ENCODE measurements around the gene GTF3A.
"Not testable (repeated sequence)": the region's sequence is repeated elsewhere in the genome, so short reads cannot be mapped to it uniquely, and the experiment has no call there.

Gene GTF3A

DNA sequence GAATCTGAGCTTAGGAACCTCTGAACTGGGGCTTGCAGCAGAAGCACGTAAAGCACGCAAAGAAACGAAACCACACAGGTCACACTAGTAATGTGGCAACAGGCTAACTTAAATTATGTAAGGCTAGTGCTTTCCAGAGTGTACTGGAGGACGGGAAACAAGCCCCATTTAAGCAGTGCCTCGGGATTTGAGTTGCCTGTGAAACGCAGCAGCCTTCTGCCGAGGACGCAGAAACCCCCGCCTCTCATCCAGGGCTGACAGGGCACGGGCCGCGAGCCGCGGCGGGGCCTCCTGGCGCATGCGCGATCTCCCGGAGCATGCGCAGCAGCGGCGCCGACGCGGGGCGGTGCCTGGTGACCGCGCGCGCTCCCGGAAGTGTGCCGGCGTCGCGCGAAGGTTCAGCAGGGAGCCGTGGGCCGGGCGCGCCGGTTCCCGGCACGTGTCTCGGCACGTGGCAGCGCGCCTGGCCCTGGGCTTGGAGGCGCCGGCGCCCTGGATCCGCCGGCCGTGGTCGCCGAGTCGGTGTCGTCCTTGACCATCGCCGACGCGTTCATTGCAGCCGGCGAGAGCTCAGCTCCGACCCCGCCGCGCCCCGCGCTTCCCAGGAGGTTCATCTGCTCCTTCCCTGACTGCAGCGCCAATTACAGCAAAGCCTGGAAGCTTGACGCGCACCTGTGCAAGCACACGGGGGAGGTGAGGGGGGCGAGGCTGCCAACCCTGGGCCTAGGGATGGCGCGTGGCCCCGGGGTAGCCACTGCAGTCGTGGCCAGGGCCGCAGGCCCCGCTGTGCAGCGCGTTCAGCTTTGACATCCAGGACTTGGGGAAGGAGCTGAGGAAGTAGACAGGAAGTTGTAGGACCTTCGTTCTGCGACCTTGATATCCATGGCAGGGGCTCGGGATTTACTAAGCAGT, at the start of gene GTF3A:
TSS of gene GTF3A (plus strand) at position 374 of the 912 bp plus-strand sequence.
- peak; percentile 83 for DNase-seq

DNA sequence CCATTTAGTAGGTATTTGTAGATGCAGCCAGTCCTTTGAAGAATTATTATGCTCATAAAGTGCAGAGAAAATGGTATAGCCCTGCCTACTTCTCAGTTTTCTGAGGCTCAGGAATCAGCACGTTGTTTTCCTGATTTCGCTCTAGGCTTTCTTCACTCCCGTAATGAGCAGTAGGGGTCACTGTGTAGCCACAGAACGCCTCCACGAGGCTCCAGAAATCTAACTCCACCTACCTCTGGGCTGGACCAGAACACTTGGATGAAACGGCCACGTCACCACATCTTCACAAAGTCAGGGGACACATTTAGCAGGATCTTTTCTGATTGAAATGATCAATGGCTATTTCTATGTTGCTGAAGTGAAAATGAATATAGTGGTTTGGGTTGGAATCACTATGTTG, 49.8 kb upstream of the GTF3A start:
- DNase-seq = peak; percentile 48

GRCh38 chr13:27375686-27376326, 48.6 kb upstream of the GTF3A start:
- DNase-seq = peak; percentile 51

DNA sequence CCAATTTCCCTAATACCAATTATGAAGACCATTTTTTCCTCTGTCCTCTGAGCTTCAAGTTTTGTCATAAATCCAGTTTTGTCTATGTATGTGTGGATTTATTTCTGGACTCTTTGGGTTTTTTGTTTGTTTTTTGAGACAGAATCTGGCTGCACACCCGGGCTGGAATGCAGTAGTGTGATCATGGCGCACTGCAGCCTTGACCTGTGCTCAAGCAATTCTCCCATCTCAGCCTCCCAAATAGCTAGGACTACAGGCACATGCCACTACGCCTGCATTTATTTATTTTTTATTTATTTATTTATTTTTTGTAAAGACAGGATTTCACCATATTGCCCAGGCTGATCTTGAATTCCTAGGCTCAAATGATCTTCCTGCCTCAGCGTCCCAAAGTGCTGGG, 45.3 kb upstream of the GTF3A start:
- DNase-seq = no peak

- peak; percentile 58 for DNase-seq
Measured at GRCh38 chr13:27379694-27380641, 44.5 kb upstream of the GTF3A start.

GRCh38 chr13:27381601-27382000, 42.8 kb upstream of the GTF3A start:
- no peak for DNase-seq

DNA sequence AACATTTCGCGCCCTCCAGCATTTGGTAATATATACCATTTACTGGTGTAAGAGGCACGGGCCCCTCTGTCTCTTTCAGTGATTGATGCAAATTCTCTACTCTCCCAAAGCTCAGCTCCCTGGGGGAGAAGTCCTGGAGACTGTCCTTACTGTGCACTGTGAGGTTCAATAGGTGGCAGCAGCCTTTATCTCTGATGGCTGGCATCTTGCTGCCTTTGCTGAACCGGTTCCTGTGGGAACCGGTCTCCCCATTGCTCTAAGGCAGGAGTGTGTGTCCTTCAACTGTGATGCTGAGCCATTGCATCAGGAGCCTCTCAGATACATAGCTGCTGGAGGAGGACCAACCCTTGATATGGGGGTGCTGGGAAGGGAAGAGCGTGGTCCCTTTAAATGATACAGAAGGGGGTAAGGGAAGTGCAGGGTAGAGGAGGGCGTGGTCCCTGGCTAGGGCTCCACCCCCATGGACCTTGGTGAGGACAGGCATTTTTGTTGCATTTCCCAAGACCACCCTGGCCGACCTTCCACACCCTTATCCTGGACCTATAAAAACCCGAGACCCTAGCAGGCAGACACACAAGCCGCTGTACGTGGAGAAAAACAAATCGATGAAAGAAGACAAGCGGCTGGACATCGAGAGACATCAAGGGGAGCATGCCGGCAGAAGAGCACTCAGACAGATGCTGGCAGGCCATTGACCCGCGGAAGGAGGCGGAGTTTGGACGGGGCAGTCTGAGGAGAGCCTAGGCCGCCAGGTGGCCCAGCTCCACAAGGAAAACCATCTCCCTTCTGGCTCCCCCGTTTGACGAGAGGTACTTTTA, 41.1 kb upstream of the GTF3A start:
- no peak for DNase-seq

DNA sequence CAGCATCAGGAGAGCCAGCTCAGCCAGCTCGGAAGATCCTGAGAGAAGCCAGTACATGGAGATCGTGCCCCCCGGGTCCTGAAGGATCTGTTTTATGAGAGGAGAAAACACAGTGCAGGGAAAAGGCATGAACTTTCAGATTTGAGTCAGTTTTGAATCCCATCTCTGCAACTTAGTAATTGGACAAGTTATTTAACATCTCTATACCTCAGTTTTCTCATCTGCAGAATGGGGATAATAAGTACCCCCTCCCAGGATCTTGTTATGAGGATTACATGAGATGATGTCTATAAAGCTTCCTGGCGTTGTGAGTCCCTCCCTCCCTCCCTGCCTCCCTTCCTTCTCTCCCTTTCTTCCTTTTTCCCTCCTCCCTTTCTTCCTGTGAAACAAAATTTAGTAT, 40.1 kb upstream of the GTF3A start:
- no peak for DNase-seq

DNA sequence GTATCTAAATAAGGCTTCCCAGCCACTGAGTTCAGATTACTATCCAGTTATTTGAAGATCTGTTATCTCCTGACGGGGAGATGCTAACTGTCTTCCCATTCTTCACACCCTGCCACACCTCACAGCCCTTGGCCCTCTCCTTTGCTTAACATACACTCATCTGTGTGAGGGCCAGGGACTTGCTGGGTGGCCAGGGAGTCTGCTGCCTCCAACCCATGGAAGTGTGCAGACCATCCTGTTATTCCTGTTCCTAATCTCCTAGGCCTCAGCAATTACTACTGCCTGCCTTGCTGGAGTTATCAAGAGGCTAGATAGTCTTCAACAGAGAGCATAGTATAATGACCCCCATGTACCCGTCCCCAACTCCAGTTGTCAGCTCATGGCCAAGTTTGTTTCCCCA, 36.2 kb upstream of the GTF3A start:
- DNase-seq = no peak

GRCh38 chr13:27389891-27390290, 34.5 kb upstream of the GTF3A start:
- DNase-seq = no peak

GRCh38 chr13:27391471-27391870, 32.9 kb upstream of the GTF3A start:
- DNase-seq = no peak

- DNase-seq = no peak
Measured at GRCh38 chr13:27393101-27393500, 31.3 kb upstream of the GTF3A start.

GRCh38 chr13:27395007-27395510, 29.4 kb upstream of the GTF3A start:
- DNase-seq = no peak

- DNase-seq = no peak
Measured at GRCh38 chr13:27396252-27396846, 28.1 kb upstream of the GTF3A start.

- DNase-seq = no peak
Measured at GRCh38 chr13:27398360-27398759, 26.1 kb upstream of the GTF3A start.

DNA sequence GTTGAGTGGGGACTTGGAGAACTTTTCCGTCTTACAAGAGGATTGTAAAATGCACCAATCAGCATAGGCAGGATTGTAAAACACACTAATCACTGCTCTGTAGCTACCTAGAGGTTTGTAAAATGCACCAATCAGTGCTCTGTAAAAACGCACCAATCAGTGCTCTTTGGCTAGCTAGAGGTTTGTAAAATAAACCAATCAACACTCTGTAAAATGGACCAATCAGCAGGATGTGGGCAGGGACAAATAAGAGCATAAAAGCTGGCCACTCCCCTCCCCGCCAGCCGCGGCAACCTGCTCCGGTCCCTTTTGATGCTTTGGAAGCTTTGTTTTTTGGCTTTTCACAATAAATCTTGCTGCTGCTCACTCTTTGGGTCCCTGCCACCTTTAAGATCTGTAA, 24.0 kb upstream of the GTF3A start:
- DNase-seq = not testable (repeated sequence)

GRCh38 chr13:27401210-27401609, 23.2 kb upstream of the GTF3A start:
- no peak for DNase-seq

- DNase-seq = no peak
Measured at GRCh38 chr13:27403203-27403678, 21.2 kb upstream of the GTF3A start.

DNA sequence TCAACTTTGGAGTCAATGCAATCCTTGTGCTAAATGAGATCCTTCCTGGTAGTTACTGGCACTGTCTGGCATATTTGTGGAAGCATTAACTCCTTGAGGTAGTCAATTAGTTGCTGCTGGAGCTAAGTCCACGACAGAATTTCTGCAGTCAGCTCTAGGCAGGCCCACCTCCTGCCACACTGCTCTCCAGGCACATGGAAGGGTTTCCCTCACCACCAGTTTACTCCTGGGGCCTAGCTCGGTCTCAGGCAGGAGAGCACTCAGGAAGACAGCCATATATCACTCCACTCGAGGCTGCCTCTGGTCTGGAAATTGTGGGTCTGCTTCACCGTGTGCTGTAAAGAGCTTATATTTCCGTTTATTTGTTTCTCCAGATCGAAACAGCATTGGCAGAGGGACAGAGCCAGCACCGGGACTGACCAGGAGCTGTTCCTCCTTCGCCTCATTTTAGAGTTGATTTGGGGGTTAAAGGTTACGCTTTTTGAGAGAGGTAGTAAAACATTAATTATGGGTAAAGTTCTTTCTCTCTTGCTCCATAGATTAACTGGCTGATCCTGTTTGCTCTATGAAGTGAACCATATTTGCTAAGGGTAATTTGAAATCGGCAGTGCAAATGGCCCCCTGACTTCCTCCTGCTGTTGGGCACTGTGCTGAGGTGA, 20.6 kb upstream of the GTF3A start:
- DNase-seq = no peak

- no peak for DNase-seq
Measured at GRCh38 chr13:27404680-27405079, 19.7 kb upstream of the GTF3A start.

All from activated CD4-positive, alpha-beta T cell treated with anti-CD3 and anti-CD28 coated beads, Interleukin-2, amount 50 U/mL, for 1 hour (primary cell).